T-helper 2 cell treated with Interferon-gamma antibody and Interleukin-4, amounts not matched to agents 5 μg/mL and 100 μg/mL, for 36 hours (primary cell): ENCODE data around the gene MAP1LC3B2.

ENCODE experiments used
- DNase-seq: peaks from one replicate; pipeline ENCODE4 v3.0.0; 2021; ENCODE audit warnings: low spot score
- H3K27ac Mint-ChIP-seq: one replicate; pipeline ENCODE4 v1.8.0; 2021; ENCODE audit warnings: mild to moderate bottlenecking, mixed read lengths
- H3K27me3 Mint-ChIP-seq: one replicate; pipeline ENCODE4 v1.8.0; 2021; ENCODE audit warnings: low read depth, mixed read lengths
- H3K36me3 Mint-ChIP-seq: one replicate; pipeline ENCODE4 v1.8.0; 2021; ENCODE audit warnings: low read depth, mixed read lengths
- H3K4me1 Mint-ChIP-seq: one replicate; pipeline ENCODE4 v1.8.0; 2021; ENCODE audit warnings: low read depth, mixed read lengths
- H3K4me3 Mint-ChIP-seq: one replicate; pipeline ENCODE4 v1.8.0; 2022; ENCODE audit warnings: mild to moderate bottlenecking, moderate library complexity, mixed read lengths
- H3K9me3 Mint-ChIP-seq: one replicate; pipeline ENCODE4 v1.8.0; 2021; ENCODE audit warnings: mixed read lengths

Gene MAP1LC3B2

GRCh38 chr12:116542345-116542956, 16.7 kb upstream of the MAP1LC3B2 start:
- Mint-ChIP-seq H3K27ac (no peak overlapping the region), H3K36me3 (no peaks in the 10 kb centered on the region), H3K4me3 (no peak overlapping the region), H3K27me3 (peaks cover 2% of the 10 kb centered on the region), H3K9me3 (peaks cover 3% of the 10 kb centered on the region), H3K4me1 (peaks cover 17% of the 10 kb centered on the region)
- DNase-seq = no peak

GRCh38 chr12:116544656-116545055, 14.5 kb upstream of the MAP1LC3B2 start:
- no peak overlapping the region for H3K4me3 Mint-ChIP-seq
- H3K27me3 Mint-ChIP-seq = peaks cover 2% of the 10 kb centered on the region
- no peak for DNase-seq
- H3K36me3 Mint-ChIP-seq = no peaks in the 10 kb centered on the region
- H3K4me1 Mint-ChIP-seq = no peaks in the 10 kb centered on the region
- no peak overlapping the region for H3K27ac Mint-ChIP-seq
- H3K9me3 Mint-ChIP-seq = peaks cover 3% of the 10 kb centered on the region

DNA sequence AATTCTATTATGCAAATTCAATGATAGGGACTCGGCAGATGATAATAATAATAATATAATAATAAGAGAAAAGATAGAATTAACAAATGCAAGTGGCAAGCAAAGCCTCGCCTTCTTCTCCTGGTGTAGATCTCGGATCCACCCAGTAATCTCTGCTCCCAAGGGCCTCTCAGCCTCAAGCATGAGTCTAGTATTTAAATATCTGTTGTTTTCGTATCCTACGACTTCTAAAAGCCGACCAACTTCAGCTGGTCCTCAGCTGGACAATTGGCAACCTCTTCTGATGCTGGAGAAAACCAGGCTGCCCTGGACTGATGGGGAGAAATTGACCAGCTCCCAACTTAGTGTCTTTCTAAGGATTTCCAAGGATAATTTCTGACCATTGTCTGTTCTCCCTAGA, 14.0 kb upstream of the MAP1LC3B2 start:
- Mint-ChIP-seq H3K9me3 (peaks cover 3% of the 10 kb centered on the region), H3K4me3 (no peak overlapping the region), H3K36me3 (no peaks in the 10 kb centered on the region), H3K27me3 (peaks cover 3% of the 10 kb centered on the region), H3K27ac (no peak overlapping the region), H3K4me1 (no peaks in the 10 kb centered on the region)
- DNase-seq = no peak

GRCh38 chr12:116545936-116546335, 13.2 kb upstream of the MAP1LC3B2 start:
- Mint-ChIP-seq H3K27ac (no peak overlapping the region), H3K36me3 (no peaks in the 10 kb centered on the region), H3K4me1 (no peaks in the 10 kb centered on the region), H3K4me3 (no peak overlapping the region), H3K27me3 (peaks cover 3% of the 10 kb centered on the region), H3K9me3 (no peaks in the 10 kb centered on the region)
- no peak for DNase-seq

DNA sequence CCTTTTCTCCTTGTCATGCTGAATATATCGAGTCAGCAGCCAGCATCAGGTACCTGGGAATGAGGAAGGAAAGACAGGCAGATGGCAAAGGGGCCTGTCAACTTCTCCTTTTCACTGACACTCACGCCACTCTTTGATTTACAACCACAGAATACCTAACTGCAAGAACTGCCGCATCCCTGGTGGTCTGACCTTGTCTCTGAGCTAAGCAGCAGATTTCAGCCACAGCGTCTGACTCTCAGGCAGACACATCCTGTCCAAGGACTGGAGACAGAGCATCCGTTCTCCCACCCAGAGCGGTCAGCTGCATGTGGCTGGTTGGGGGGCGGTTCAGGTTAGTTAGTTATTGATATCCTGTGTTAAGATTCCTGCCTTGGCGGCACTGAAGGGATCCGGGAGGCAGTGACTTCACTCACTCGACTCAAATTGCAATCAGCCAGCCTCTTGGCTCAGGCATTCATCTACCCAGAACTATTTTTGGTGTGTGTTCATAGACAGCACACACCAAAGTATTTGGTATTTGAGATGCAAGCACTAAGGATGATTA, 11.2 kb upstream of the MAP1LC3B2 start:
- Mint-ChIP-seq H3K27me3 (peaks cover 1% of the 10 kb centered on the region), H3K36me3 (no peaks in the 10 kb centered on the region), H3K9me3 (no peaks in the 10 kb centered on the region), H3K4me1 (no peaks in the 10 kb centered on the region), H3K4me3 (no peak overlapping the region), H3K27ac (no peak overlapping the region)
- DNase-seq = no peak

GRCh38 chr12:116549993-116550392, 9.2 kb upstream of the MAP1LC3B2 start:
- Mint-ChIP-seq H3K27me3 (peaks cover 1% of the 10 kb centered on the region), H3K4me1 (no peaks in the 10 kb centered on the region), H3K9me3 (no peaks in the 10 kb centered on the region), H3K4me3 (no peak overlapping the region), H3K27ac (no peak overlapping the region), H3K36me3 (no peaks in the 10 kb centered on the region)
- DNase-seq = no peak

DNA sequence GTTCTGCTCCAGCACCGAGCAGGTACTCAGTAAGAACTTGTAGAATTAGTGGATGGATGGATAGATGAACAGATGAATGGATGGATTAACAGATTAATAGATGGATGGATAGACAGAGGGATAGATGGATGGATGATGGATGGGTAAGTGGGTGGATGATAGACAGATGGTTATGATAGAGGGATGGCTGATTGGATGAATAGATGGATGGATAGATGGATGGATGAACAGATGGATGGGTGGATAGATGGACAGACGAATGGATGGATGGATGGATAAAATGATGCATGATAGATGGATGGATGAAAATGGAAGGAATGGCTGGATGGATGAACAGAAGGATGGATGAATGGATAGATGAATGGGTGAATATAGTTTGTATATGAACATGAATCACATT, 8.0 kb upstream of the MAP1LC3B2 start:
- H3K36me3 Mint-ChIP-seq = no peaks in the 10 kb centered on the region
- H3K4me1 Mint-ChIP-seq = no peaks in the 10 kb centered on the region
- H3K27ac Mint-ChIP-seq = no peak overlapping the region
- no peak for DNase-seq
- no peak overlapping the region for H3K4me3 Mint-ChIP-seq
- H3K27me3 Mint-ChIP-seq = peaks cover 1% of the 10 kb centered on the region
- H3K9me3 Mint-ChIP-seq = no peaks in the 10 kb centered on the region

DNA sequence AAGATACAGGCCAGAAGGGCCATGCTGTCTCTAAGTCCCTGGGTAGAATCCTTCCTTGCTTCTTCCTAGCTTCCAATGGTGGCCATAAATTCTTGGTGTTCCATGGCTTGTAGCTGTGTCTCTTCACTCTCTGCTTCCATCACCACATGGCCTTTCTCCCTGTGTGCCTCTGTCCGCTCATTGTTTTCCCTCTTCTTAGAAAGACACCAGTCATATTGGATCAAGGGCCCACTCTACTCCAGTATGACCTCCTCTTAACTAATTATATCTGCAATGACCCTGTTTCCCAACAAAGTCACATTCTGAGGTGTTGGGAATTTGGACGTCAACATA, 7.6 kb upstream of the MAP1LC3B2 start:
- H3K4me3 Mint-ChIP-seq = no peak overlapping the region
- no peaks in the 10 kb centered on the region for H3K36me3 Mint-ChIP-seq
- H3K4me1 Mint-ChIP-seq = peaks cover 2% of the 10 kb centered on the region

DNA sequence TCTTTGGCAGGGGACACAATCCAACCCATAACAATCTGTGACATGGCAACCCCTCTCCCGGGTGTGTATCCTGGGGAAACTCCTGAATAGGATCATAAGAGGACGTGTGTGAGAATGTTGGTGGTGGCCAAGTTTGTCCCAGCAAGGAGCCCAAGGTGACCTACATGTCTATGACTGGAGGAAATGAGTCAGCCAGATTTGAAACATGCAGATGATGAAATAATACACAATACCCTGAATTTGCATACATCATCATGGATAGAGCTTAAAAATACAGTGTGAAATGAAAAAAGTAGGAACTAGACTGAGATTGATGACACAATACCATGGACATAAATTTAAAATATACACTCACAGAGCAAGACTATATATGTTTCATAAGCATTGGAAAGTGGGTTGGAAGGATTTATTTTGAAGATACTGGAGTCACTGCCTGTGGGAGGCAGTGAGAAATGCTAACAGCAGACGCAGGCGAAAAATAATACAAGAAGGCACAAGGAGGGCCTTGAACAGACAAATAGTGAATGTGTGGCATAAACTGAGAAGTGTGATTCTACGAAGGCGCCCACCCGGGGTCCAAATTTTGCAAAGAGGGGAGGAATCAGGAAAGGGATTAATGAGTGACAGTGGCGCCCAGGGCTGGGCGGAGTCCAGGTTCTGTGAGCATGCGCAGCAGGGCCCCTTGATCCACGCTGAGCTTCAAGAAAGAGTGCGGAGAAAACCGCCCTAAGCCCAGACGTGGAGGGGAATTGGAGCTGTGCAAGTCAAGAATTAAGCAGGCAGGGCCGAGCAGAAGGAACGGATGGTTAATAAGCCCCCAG, 7.0 kb upstream of the MAP1LC3B2 start:
- Mint-ChIP-seq H3K27me3 (peaks cover 1% of the 10 kb centered on the region), H3K4me3 (no peak overlapping the region), H3K36me3 (peaks cover 4% of the 10 kb centered on the region), H3K9me3 (peaks cover 3% of the 10 kb centered on the region), H3K27ac (no peak overlapping the region), H3K4me1 (peaks cover 7% of the 10 kb centered on the region)
- DNase-seq = no peak

More for the DNA sequence above, 7.6 kb upstream of the MAP1LC3B2 start:
- no peak overlapping the region for H3K27ac Mint-ChIP-seq
- DNase-seq = no peak
- peaks cover 1% of the 10 kb centered on the region for H3K27me3 Mint-ChIP-seq
- H3K9me3 Mint-ChIP-seq = no peaks in the 10 kb centered on the region

DNA sequence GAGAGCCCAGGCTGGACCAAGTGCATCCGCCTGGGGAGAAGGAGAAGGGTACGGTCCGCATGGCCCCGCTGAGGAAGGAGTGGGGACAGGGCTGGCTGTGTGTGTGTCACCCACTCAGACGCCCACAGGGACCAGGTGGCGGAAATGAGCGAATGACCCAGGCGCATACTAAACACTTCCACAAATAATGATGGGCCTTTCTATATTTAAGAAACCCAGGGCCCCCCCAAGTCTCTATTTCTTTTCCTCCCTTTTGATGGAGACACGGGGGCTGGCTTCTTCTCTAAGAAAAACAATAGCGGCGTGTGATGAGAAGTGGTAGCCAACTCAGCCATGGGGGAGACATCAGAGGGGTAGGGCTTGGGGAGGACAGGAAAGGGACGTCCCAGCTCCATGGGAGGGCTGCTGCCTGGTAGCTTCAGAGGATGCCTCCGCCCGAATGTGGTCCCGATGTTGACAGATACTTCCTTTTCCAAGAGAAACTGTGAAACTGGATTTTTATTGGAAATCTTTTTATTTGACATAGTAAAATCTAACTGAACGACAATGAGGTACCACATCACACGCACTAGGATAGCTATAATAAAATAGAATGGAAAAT, 6.3 kb upstream of the MAP1LC3B2 start:
- Mint-ChIP-seq H3K27me3 (peaks cover 1% of the 10 kb centered on the region), H3K4me3 (no peak overlapping the region)

DNA sequence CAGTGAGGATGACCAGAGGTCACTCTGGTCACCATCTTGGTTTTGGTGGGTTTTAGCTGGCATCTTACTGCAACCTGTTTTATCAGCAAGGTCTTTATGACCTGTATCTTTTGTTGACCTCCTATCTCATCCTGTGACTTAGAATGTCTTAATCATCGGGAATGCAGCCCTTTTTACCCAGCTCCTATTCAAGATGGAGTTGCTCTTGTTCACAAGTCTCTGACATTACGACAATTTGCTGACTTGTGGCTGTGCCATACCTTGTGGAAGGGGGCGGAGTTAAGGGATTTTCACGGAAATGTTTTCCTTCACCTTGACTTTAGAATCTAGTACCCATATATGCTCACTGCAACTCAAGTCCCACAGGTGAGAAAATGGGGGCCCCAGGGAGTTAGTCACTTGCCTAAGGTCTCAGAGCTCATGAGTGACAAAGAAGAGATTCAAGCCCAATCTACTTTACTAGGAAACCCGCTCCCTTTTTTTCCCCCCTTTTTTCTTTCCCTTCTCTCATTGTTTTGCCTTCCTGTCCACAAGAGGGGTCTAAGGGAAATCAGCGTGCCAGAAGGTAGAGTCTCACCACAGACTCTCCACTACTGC, 2.7 kb upstream of the MAP1LC3B2 start:
- H3K4me1 Mint-ChIP-seq = peaks cover 30% of the 10 kb centered on the region

More for the DNA sequence above, 6.3 kb upstream of the MAP1LC3B2 start:
- no peak for DNase-seq
- H3K36me3 Mint-ChIP-seq = peaks cover 4% of the 10 kb centered on the region
- peaks cover 8% of the 10 kb centered on the region for H3K4me1 Mint-ChIP-seq
- H3K27ac Mint-ChIP-seq = no peak overlapping the region
- peaks cover 3% of the 10 kb centered on the region for H3K9me3 Mint-ChIP-seq

GRCh38 chr12:116556964-116557698, 2.0 kb upstream of the MAP1LC3B2 start:
- peaks cover 3% of the 10 kb centered on the region for H3K9me3 Mint-ChIP-seq
- no peak for DNase-seq
- no peaks in the 10 kb centered on the region for H3K27me3 Mint-ChIP-seq
- peaks cover 10% of the 10 kb centered on the region for H3K36me3 Mint-ChIP-seq
- H3K4me1 Mint-ChIP-seq = peaks cover 35% of the 10 kb centered on the region
- H3K27ac Mint-ChIP-seq = peak overlapping the region; percentile 28
- no peak overlapping the region for H3K4me3 Mint-ChIP-seq

More for the DNA sequence above, 2.7 kb upstream of the MAP1LC3B2 start:
- H3K4me3 Mint-ChIP-seq = no peak overlapping the region
- no peak overlapping the region for H3K27ac Mint-ChIP-seq
- peaks cover 3% of the 10 kb centered on the region for H3K9me3 Mint-ChIP-seq
- no peaks in the 10 kb centered on the region for H3K27me3 Mint-ChIP-seq
- H3K36me3 Mint-ChIP-seq = peaks cover 6% of the 10 kb centered on the region
- no peak for DNase-seq

DNA sequence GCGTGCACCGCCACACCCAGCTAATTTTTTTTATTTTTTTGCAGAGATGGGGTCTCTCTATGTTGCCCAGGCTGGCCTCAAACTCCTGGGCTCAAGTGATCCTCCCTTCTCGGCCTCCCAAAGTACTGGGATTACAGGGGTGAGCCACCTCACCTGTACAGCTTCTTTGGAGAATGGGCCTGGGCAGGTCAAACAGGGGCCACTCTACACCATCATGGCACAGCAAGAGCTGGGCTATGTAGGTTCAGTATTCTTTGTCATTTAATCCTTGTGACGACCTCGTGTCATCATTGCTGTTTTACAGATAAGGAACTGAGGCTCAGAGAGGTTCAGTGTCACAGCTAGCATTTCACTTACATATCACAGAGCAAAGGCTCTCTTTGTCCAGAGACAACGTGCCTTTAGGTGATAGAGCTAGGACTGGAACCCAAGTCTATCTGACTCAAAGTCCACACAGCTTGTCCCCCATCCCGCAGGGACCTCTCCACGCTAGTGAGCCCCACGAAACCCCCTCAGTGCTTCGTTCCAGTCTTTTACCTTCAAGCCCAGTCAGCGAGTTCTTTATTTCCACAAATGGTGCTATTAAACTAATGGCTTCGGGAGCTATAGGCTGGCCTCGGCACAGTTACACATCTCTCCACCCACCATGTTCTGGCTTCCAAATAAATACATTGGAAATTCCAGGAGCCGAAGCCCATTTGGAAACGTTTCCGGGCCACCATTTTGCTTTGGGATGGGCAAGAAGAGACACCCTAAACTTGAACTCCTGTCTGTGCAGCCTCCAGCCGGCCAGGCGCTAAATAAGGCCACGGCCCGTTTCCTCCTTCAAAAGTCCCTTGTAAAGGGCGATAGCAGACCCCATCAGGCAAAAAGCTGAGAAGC, 660 bp upstream of the MAP1LC3B2 start:
- peaks cover 35% of the 10 kb centered on the region for H3K4me1 Mint-ChIP-seq
- peak overlapping the region; percentile 99 for H3K27ac Mint-ChIP-seq
- H3K27me3 Mint-ChIP-seq = no peaks in the 10 kb centered on the region
- H3K9me3 Mint-ChIP-seq = peaks cover 6% of the 10 kb centered on the region
- H3K36me3 Mint-ChIP-seq = peaks cover 15% of the 10 kb centered on the region
- no peak for DNase-seq
- H3K4me3 Mint-ChIP-seq = peak overlapping the region; percentile 88
